Activated T-helper 1 cell treated with anti-CD3 and anti-CD28 coated beads, Interleukin-12 subunit alpha, Interleukin-12 subunit beta, Interleukin-2, Interleukin-4 antibody, amounts not matched to agents 30 ng/mL and 10 ng/mL and 1 ng/mL, durations not matched to agents 14 hours and 24 hours and 36 hours (primary cell): ENCODE data around the gene NUP205. TPM values are rescaled to one million over a fixed set of nuclear protein-coding genes. Genes with fewer than 3 reads are reported as not detected.

ENCODE experiments used
- DNase-seq: peaks from one replicate; pipeline ENCODE4 v3.0.0; 2021; ENCODE audit warnings: low spot score
- H3K27ac Mint-ChIP-seq: one replicate; pipeline ENCODE4 v1.8.0; 2021; ENCODE audit warnings: mild to moderate bottlenecking, mixed read lengths
- H3K27me3 Mint-ChIP-seq: one replicate; pipeline ENCODE4 v1.8.0; 2022; ENCODE audit warnings: mild to moderate bottlenecking, moderate library complexity, mixed read lengths; ENCODE audit not compliant: insufficient read depth
- H3K36me3 Mint-ChIP-seq: one replicate; pipeline ENCODE4 v1.8.0; 2021; ENCODE audit warnings: low read depth, mixed read lengths
- H3K4me1 Mint-ChIP-seq: one replicate; pipeline ENCODE4 v1.8.0; 2021; ENCODE audit warnings: low read depth, mixed read lengths
- H3K4me3 Mint-ChIP-seq: one replicate; pipeline ENCODE4 v1.8.0; 2021; ENCODE audit warnings: mild to moderate bottlenecking, moderate library complexity, mixed read lengths
- H3K9me3 Mint-ChIP-seq: one replicate; pipeline ENCODE4 v1.8.0; 2021; ENCODE audit warnings: mixed read lengths
- intact Hi-C: fragments of 100-400 bp; cut with micrococcal nuclease; formaldehyde crosslinking; loops from one replicate; pipeline ENCODE4 v1.15.1; 2024
- total RNA-seq: library from RNA; stranded (reverse); gene quantifications from 2 replicates; pipeline ENCODE4 v1.2.3, GENCODE V29; 2022

NUP205 gene
- total RNA-seq, 1 donor from 2014 or later, result 110 TPM

DNA sequence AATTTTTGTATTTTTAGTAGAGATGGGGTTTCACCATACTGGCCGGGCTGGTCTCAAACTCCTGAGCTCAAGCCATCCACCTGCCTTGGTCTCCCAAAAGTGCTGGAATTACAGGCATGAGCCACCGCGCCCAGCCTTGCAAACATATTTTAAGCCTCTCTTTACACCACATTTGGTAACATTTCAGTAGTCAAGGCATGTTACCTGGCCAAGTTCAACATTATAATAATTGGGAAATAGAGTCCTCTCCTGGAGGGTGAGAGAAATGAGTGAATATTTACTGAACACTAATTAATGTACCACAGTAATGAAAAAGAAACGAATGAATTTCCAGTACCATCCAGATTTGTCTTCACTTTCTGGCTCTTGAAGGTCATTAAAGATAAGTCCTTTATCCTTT, 37.8 kb upstream of the NUP205 start:
- H3K27me3 Mint-ChIP-seq, result no peaks in the 10 kb centered on the region
- intact Hi-C loops, result no loop called here
- H3K4me3 Mint-ChIP-seq, result no peak overlapping the region
- no peak for DNase-seq
- no peak overlapping the region for H3K27ac Mint-ChIP-seq
- H3K36me3 Mint-ChIP-seq, result no peaks in the 10 kb centered on the region
- no peaks in the 10 kb centered on the region for H3K4me1 Mint-ChIP-seq
- H3K9me3 Mint-ChIP-seq, result no peaks in the 10 kb centered on the region

DNA sequence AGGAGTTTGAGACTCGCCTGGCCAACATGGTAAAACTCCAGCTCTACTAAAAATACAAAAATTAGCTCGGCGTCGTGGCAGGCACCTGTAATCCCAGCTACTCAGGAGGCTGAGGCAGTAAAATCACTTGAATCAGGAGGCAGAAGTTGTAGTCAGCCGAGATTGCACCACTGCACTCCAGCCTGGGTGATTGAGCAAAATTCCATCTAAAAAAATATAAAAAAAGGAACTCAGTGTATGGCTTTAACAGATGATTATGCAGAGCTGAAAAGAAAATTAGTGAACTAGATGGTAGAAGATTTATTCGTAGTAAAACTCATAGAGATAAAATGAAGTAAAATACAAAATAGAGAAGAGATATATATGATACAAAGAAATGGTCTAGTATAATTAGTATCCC, 35.2 kb upstream of the NUP205 start:
- Mint-ChIP-seq H3K27ac (no peak overlapping the region), H3K4me1 (no peaks in the 10 kb centered on the region), H3K36me3 (no peaks in the 10 kb centered on the region), H3K27me3 (no peaks in the 10 kb centered on the region), H3K9me3 (no peaks in the 10 kb centered on the region), H3K4me3 (no peak overlapping the region)
- intact Hi-C loops, result no loop called here
- no peak for DNase-seq

GRCh38 chr7:135523146-135523545, 34.6 kb upstream of the NUP205 start:
- H3K27me3 Mint-ChIP-seq, result no peaks in the 10 kb centered on the region
- no peaks in the 10 kb centered on the region for H3K36me3 Mint-ChIP-seq
- H3K4me1 Mint-ChIP-seq, result no peaks in the 10 kb centered on the region
- H3K27ac Mint-ChIP-seq, result no peak overlapping the region
- intact Hi-C loops, result no loop called here
- H3K9me3 Mint-ChIP-seq, result no peaks in the 10 kb centered on the region
- no peak overlapping the region for H3K4me3 Mint-ChIP-seq
- no peak for DNase-seq

- no peaks in the 10 kb centered on the region for H3K36me3 Mint-ChIP-seq
- intact Hi-C loops, result no loop called here
- no peaks in the 10 kb centered on the region for H3K9me3 Mint-ChIP-seq
- no peaks in the 10 kb centered on the region for H3K27me3 Mint-ChIP-seq
- no peak overlapping the region for H3K4me3 Mint-ChIP-seq
- DNase-seq, result no peak
- no peaks in the 10 kb centered on the region for H3K4me1 Mint-ChIP-seq
- H3K27ac Mint-ChIP-seq, result no peak overlapping the region
Measured at GRCh38 chr7:135525426-135525825, 32.3 kb upstream of the NUP205 start.

DNA sequence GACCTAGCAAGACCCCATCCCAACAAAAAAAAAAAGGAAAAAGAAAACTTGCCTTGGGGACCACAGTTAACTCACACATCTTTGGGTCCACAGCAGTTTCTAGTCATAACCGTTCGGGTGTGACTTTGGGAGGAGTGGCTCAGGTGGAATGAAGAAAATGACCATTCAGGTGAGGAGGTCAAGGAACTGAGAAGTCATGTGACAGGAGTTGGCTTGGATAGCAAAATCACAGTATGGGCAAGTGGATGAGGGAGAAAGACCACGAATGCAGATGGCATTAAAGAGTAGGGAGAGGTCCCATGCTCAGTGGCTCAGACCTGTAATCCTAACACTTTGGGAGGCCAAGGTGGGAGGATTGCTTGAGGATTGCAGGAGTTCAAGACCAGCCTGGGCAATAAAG, 30.7 kb upstream of the NUP205 start:
- Mint-ChIP-seq H3K4me3 (no peak overlapping the region), H3K9me3 (no peaks in the 10 kb centered on the region), H3K4me1 (no peaks in the 10 kb centered on the region), H3K27me3 (no peaks in the 10 kb centered on the region), H3K27ac (no peak overlapping the region), H3K36me3 (no peaks in the 10 kb centered on the region)
- no peak for DNase-seq
- intact Hi-C loops, result no loop called here

- no peaks in the 10 kb centered on the region for H3K4me1 Mint-ChIP-seq
- no peaks in the 10 kb centered on the region for H3K36me3 Mint-ChIP-seq
- DNase-seq, result no peak
- no peaks in the 10 kb centered on the region for H3K9me3 Mint-ChIP-seq
- intact Hi-C loops, result no loop called here
- H3K27me3 Mint-ChIP-seq, result peaks cover 1% of the 10 kb centered on the region
- H3K27ac Mint-ChIP-seq, result no peak overlapping the region
- H3K4me3 Mint-ChIP-seq, result no peak overlapping the region
Measured at GRCh38 chr7:135536150-135536549, 21.6 kb upstream of the NUP205 start.

DNA sequence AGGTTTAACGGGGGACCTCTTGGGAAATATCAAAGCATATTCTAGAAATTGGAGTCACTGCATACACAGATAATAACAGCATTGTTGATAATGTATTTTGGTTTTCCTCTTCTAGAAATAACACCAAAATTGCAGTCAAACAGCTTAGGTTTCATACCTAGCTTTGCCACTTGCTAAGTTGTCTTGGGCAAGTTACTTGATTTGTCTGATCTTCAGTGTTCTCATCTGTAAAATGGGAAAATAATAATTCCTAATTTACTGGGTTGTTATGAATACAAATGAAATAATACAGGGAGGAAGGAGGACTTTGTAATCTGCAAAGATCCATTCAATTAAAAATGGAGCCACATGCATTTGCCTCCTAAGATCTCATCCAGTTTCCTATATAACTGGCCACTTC, 20.3 kb upstream of the NUP205 start:
- Mint-ChIP-seq H3K27ac (no peak overlapping the region), H3K4me3 (no peak overlapping the region), H3K9me3 (no peaks in the 10 kb centered on the region), H3K27me3 (peaks cover 1% of the 10 kb centered on the region), H3K36me3 (no peaks in the 10 kb centered on the region), H3K4me1 (no peaks in the 10 kb centered on the region)
- no peak for DNase-seq
- intact Hi-C loops, result no loop called here

GRCh38 chr7:135537905-135538304, 19.8 kb upstream of the NUP205 start:
- Mint-ChIP-seq H3K4me3 (no peak overlapping the region), H3K4me1 (no peaks in the 10 kb centered on the region), H3K27me3 (peaks cover 2% of the 10 kb centered on the region), H3K36me3 (no peaks in the 10 kb centered on the region), H3K27ac (no peak overlapping the region), H3K9me3 (no peaks in the 10 kb centered on the region)
- intact Hi-C loops, result no loop called here
- DNase-seq, result no peak

DNA sequence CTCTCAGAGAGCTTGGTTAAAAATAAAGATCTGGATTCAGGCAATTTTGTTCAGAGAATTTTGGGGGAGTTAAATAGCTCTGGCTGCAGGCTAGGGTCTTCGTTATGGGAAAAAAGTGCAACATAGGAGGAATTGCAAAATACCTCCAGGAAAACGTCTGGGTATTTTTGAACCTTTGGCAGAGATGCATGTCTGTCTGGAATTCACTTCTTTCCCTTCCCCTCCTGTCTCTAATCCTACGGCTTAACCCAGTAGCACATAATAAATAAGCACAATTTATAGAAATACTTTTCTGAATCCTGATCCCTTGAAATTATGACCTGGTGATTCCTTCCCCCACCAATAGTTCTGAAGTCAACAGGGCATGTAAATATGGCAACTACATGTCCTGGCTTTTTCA, 19.3 kb upstream of the NUP205 start:
- intact Hi-C loops, result no loop called here
- no peaks in the 10 kb centered on the region for H3K4me1 Mint-ChIP-seq
- peaks cover 3% of the 10 kb centered on the region for H3K27me3 Mint-ChIP-seq
- H3K36me3 Mint-ChIP-seq, result no peaks in the 10 kb centered on the region
- H3K27ac Mint-ChIP-seq, result no peak overlapping the region
- H3K4me3 Mint-ChIP-seq, result no peak overlapping the region
- no peaks in the 10 kb centered on the region for H3K9me3 Mint-ChIP-seq
- DNase-seq, result no peak

DNA sequence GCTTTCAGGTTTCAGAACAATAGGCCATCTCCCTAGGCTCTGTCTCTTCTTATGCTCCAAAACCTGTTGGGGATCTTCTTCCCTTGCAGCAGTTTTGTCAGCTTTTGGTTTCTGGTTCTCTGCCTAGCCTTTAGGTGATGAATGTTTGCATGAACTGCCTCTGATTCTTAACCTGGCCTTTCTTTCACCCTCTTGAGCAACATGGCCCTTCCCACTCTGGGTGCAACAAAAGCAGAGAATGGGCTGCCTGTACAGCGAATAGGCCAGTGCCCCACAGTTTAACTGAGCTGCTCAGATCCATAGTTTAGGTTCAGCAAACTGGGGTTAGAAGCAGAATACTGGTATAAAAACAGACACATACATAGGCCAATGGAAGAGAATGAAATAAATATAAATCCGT, 18.1 kb upstream of the NUP205 start:
- Mint-ChIP-seq H3K27ac (no peak overlapping the region), H3K4me1 (no peaks in the 10 kb centered on the region), H3K27me3 (peaks cover 3% of the 10 kb centered on the region), H3K9me3 (no peaks in the 10 kb centered on the region), H3K4me3 (no peak overlapping the region), H3K36me3 (no peaks in the 10 kb centered on the region)
- DNase-seq, result no peak
- intact Hi-C loops, result no loop called here

DNA sequence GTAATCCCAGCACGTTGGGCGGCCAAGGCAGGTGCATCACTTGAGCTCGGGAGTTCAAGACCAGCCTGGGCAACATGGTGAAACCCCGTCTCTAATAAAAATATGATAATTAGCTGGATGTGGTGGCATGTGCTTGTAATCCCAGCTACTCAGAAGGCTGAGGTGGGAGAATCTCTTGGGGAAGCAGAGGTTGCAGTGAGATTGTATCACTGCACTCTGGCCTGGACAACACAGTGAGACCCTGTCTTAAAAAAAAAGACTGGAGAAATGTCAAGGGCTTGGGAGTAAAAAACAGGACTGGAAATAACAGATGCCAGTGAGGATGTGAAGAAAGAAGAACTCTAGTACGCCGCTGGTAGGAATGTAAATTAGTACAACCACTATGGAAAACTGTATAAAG, 16.7 kb upstream of the NUP205 start:
- Mint-ChIP-seq H3K4me3 (no peak overlapping the region), H3K9me3 (no peaks in the 10 kb centered on the region), H3K36me3 (no peaks in the 10 kb centered on the region), H3K4me1 (no peaks in the 10 kb centered on the region), H3K27me3 (peaks cover 7% of the 10 kb centered on the region), H3K27ac (no peak overlapping the region)
- intact Hi-C loops, result no loop called here
- DNase-seq, result no peak

GRCh38 chr7:135550196-135550595, 7.5 kb upstream of the NUP205 start:
- no peaks in the 10 kb centered on the region for H3K4me1 Mint-ChIP-seq
- no peak overlapping the region for H3K27ac Mint-ChIP-seq
- no peak for DNase-seq
- no peak overlapping the region for H3K4me3 Mint-ChIP-seq
- peaks cover 12% of the 10 kb centered on the region for H3K27me3 Mint-ChIP-seq
- no peaks in the 10 kb centered on the region for H3K36me3 Mint-ChIP-seq
- no peaks in the 10 kb centered on the region for H3K9me3 Mint-ChIP-seq
- intact Hi-C loops, result no loop called here

DNA sequence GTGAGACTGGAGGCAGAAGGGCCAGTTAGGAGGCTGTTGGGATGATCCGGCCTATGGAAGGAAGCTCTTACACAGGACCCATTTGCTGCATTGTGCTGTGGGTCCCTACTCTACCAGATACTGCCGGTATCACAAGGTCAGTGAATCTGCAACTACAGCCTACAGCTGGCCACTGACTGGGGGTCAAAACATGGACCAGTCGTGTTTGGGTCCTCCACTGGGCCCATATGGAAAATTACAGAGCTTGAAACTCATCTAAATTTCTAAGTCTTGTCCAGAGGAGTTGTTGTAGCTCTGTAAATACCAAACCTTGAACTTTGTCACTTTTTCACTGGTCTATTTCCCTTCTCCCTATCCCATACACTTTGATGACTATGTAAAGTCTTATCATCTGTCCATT, 5.6 kb upstream of the NUP205 start:
- Mint-ChIP-seq H3K4me1 (no peaks in the 10 kb centered on the region), H3K27me3 (peaks cover 8% of the 10 kb centered on the region), H3K4me3 (no peak overlapping the region), H3K27ac (no peak overlapping the region), H3K36me3 (no peaks in the 10 kb centered on the region), H3K9me3 (no peaks in the 10 kb centered on the region)
- intact Hi-C loops, result no loop called here
- DNase-seq, result no peak

GRCh38 chr7:135553346-135553745, 4.4 kb upstream of the NUP205 start:
- H3K27ac Mint-ChIP-seq, result no peak overlapping the region
- H3K4me1 Mint-ChIP-seq, result no peaks in the 10 kb centered on the region
- H3K9me3 Mint-ChIP-seq, result no peaks in the 10 kb centered on the region
- DNase-seq, result no peak
- peaks cover 4% of the 10 kb centered on the region for H3K27me3 Mint-ChIP-seq
- no peak overlapping the region for H3K4me3 Mint-ChIP-seq
- no peaks in the 10 kb centered on the region for H3K36me3 Mint-ChIP-seq
- intact Hi-C loops, result no loop called here
